ENCODE data around the gene C14orf93. TPM values are rescaled to one million over a fixed set of nuclear protein-coding genes. Genes with fewer than 3 reads are reported as not detected.

The C14orf93 gene
- total and polyA plus RNA-seq, 9 of the 15 experiments (the other 6 are each of a cell fraction or from before 2014, with no cell fraction given): 2.2 to 22.4 (median 16.1) TPM

DNA sequence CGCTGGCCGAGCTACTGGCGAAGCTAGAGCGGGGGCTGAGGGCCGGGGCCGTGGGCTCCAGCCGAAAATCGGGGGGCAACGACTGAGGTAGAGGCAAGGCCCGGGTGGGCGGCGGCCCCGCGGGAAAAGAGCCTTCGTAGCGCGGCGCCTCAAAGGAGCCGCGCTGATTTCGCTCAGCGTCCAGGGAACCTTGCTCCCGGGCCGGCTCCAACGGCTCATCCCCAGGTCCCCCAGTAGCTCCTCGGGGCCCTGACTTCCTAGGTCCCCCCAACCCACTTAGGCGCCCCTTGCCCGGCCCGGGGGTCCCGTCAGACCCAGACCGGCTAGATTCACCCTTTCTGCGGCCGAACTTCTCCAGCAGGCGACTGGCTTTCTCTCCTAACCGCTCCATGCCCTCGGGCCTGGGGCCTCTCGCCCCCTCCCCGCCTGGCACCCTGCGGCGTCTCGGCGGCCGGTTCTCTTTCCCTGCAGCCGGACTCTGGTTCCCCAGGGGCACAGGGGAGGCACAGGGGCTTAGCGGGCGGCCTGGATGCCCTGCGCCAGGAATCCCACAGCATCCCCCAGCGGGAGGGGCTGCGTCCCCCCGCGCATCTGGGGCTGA, 28.0 kb downstream of the C14orf93 start:
- Histone ChIP-seq H3K4me3 (peak overlapping the region; percentile 69), H4K20me1 (replicated peaks; ENCODE audit: control insufficient read depth, insufficient read depth, low read length) (no peaks in the 10 kb centered on the region), H3K27ac (ENCODE audit: extremely low read depth, low read depth, low read length) (no peak overlapping the region; the same call in 2 of the 3 replicates), H3K27me3 (ENCODE audit: control insufficient read depth in 2 of 2, insufficient read depth in 2 of 2, low read length in 2 of 2) (no peaks in the 10 kb centered on the region), H3K4me1 (replicated peaks in 1 of 2; ENCODE audit: control insufficient read depth in 2 of 2, insufficient read depth in 2 of 2, low read length in 2 of 2) (peaks cover 19 to 39% of the 10 kb centered on the region in 2 experiments), H3K9me1 (ENCODE audit: control insufficient read depth, insufficient read depth, low read length) (no peaks in the 10 kb centered on the region), H3K36me3 (ENCODE audit: control insufficient read depth, insufficient read depth, low read length) (peaks cover 9% of the 10 kb centered on the region; the same call in 2 of the 3 replicates), H3K9me3 (replicated peaks; ENCODE audit: control insufficient read depth, insufficient read depth, low read depth, low read length) (no peaks in the 10 kb centered on the region), H3K9ac (ENCODE audit: insufficient read depth in 1 of 2, low read depth in 2 of 2, low read length in 2 of 2) (peak overlapping the region; percentile 63 to 96; a peak in 3 of 4 replicates), H2AFZ (ENCODE audit: low read depth, low read length) (peak overlapping the region; percentile 97), H3K4me2 (ENCODE audit: insufficient read depth, low read length) (peak overlapping the region; percentile 93), H3K79me2 (ENCODE audit: control insufficient read depth, insufficient read depth, low read length) (no peaks in the 10 kb centered on the region)
- TSS peak; percentile 49 for BruUV-seq (replicated peaks)
- intact Hi-C loops (cut with micrococcal nuclease) (no loop called here), in situ Hi-C loops (cut with MboI) (loop anchor here (5.0 kb wide), 1 partner anchor 50 kb away; no protein-coding TSS in a partner anchor)
- no peak for DNase-seq (ENCODE audit: extremely low read depth in 1 of 4, low spot score in 3 of 4)
- ATAC-seq: no peak
- WGBS (ENCODE audit: insufficient coverage, low coverage, missing lambda C conversion rate): 25% methylated on average over 18 of the region's 51 CpGs
- ChIA-PET CTCF (ENCODE audit: low intra/inter-chr PET ratio) (interaction anchor here (0.6 to 2.9 kb wide), 7 partner anchors 8 to 425 kb away, joined by 3 to 22 read pairs (median 6); partner anchors contain the start of gene PRMT5), POLR2A (interaction anchor here (0.6 to 2.0 kb wide), 12 partner anchors 10 to 325 kb away, joined by 3 to 14 read pairs (median 4); partner anchors contain the start of genes BCL2L2, CDH24, HAUS4 and PRMT5)
- no peak for FAIRE-seq
- TF ChIP-seq, protein P1, sequence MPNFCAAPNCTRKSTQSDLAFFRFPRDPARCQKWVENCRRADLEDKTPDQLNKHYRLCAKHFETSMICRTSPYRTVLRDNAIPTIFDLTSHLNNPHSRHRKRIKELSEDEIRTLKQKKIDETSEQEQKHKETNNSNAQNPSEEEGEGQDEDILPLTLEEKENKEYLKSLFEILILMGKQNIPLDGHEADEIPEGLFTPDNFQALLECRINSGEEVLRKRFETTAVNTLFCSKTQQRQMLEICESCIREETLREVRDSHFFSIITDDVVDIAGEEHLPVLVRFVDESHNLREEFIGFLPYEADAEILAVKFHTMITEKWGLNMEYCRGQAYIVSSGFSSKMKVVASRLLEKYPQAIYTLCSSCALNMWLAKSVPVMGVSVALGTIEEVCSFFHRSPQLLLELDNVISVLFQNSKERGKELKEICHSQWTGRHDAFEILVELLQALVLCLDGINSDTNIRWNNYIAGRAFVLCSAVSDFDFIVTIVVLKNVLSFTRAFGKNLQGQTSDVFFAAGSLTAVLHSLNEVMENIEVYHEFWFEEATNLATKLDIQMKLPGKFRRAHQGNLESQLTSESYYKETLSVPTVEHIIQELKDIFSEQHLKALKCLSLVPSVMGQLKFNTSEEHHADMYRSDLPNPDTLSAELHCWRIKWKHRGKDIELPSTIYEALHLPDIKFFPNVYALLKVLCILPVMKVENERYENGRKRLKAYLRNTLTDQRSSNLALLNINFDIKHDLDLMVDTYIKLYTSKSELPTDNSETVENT (CRISPR knock-in tag; IDR thresholded peaks at IDR 0.05): 0 out of 2 replicates have a peak, but pooled peaks have one; percentile 16
- TF ChIP-seq ZBTB17 (CRISPR knock-in tag; IDR thresholded peaks at IDR 0.05): no peak
- no peak for TF ChIP-seq ZNF644 (tag; IDR thresholded peaks at IDR 0.05; ENCODE audit: low read depth)
- no peak for TF ChIP-seq ZNF785 (CRISPR knock-in tag; IDR thresholded peaks at IDR 0.05)
- TF ChIP-seq PHTF2 (CRISPR knock-in tag; IDR thresholded peaks at IDR 0.05): no peak
- 0 out of 2 replicates have a peak, but pooled peaks have one; percentile 42 for TF ChIP-seq ZNF282 (CRISPR knock-in tag; IDR thresholded peaks at IDR 0.05)
- no peak for TF ChIP-seq STAT5A (IDR thresholded peaks at IDR 0.05; ENCODE audit: borderline replicate concordance, low read length)
- no peak for TF ChIP-seq CEBPB (tag; IDR thresholded peaks at IDR 0.05)
- TF ChIP-seq, protein P2, sequence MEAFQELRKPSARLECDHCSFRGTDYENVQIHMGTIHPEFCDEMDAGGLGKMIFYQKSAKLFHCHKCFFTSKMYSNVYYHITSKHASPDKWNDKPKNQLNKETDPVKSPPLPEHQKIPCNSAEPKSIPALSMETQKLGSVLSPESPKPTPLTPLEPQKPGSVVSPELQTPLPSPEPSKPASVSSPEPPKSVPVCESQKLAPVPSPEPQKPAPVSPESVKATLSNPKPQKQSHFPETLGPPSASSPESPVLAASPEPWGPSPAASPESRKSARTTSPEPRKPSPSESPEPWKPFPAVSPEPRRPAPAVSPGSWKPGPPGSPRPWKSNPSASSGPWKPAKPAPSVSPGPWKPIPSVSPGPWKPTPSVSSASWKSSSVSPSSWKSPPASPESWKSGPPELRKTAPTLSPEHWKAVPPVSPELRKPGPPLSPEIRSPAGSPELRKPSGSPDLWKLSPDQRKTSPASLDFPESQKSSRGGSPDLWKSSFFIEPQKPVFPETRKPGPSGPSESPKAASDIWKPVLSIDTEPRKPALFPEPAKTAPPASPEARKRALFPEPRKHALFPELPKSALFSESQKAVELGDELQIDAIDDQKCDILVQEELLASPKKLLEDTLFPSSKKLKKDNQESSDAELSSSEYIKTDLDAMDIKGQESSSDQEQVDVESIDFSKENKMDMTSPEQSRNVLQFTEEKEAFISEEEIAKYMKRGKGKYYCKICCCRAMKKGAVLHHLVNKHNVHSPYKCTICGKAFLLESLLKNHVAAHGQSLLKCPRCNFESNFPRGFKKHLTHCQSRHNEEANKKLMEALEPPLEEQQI (IDR thresholded peaks at IDR 0.05): no peak
- peak; percentile 53; the same call in 1 of the 2 replicates for TF ChIP-seq PHF8 (IDR thresholded peaks at IDR 0.05; ENCODE audit: borderline replicate concordance, low read length)
- no peak for TF ChIP-seq CSDE1 (IDR thresholded peaks at IDR 0.05)
- TF ChIP-seq MXI1 (IDR thresholded peaks at IDR 0.05; ENCODE audit: low read depth, low read length): no peak
- TF ChIP-seq POLR3A (IDR thresholded peaks at IDR 0.05; ENCODE audit: borderline replicate concordance, extremely low read depth, insufficient read depth, insufficient read length): no peak
- peak; percentile 57 for TF ChIP-seq PCBP1 (IDR thresholded peaks at IDR 0.05; ENCODE audit: low read depth, low read length, poor library complexity, severe bottlenecking)
